Activated CD8-positive, alpha-beta memory T cell treated with anti-CD3 and anti-CD28 coated beads, Interleukin-2, amount 50 U/mL, for 4 hours (primary cell): ENCODE measurements around the gene TMCO4.
"Not testable (repeated sequence)": the region's sequence is repeated elsewhere in the genome, so short reads cannot be mapped to it uniquely, and the experiment has no call there.

ENCODE experiments used
- DNase-seq: peaks from one replicate; pipeline ENCODE4 v3.0.0-alpha.2; 2020

TMCO4 gene

GRCh38 chr1:19812875-19813642 is 13.3 kb upstream of the TMCO4 start:
- DNase-seq: no peak

- DNase-seq: peak; percentile 30
These were observed 11.6 kb upstream of the TMCO4 start for GRCh38 chr1:19811206-19811851.

GRCh38 chr1:19809044-19809750 is 9.5 kb upstream of the TMCO4 start:
- no peak for DNase-seq

GRCh38 chr1:19808351-19808750 is 8.6 kb upstream of the TMCO4 start:
- DNase-seq: no peak

- no peak for DNase-seq
These were observed 5.1 kb upstream of the TMCO4 start for GRCh38 chr1:19804831-19805251.

GRCh38 chr1:19802269-19802668 is 2.6 kb upstream of the TMCO4 start:
- no peak for DNase-seq

- DNase-seq: peak; percentile 50
These were observed 524 bp upstream of the TMCO4 start for GRCh38 chr1:19800076-19800804.

- DNase-seq: no peak
These were observed 1.1 kb downstream of the TMCO4 start for GRCh38 chr1:19798486-19799229.

- DNase-seq: no peak
These were observed 1.9 kb downstream of the TMCO4 start for GRCh38 chr1:19797827-19798226.

- DNase-seq: no peak
These were observed 5.1 kb downstream of the TMCO4 start for GRCh38 chr1:19794583-19794982.

- DNase-seq: no peak
These were observed 6.2 kb downstream of the TMCO4 start for GRCh38 chr1:19793360-19794046.

- no peak for DNase-seq
These were observed 7.3 kb downstream of the TMCO4 start for GRCh38 chr1:19792237-19793002.

GRCh38 chr1:19790061-19790975 is 9.4 kb downstream of the TMCO4 start:
- DNase-seq: not testable (repeated sequence)

GRCh38 chr1:19786988-19787423 is 12.7 kb downstream of the TMCO4 start:
- no peak for DNase-seq

- no peak for DNase-seq
These were observed 14.1 kb downstream of the TMCO4 start for GRCh38 chr1:19785660-19786059.

- DNase-seq: no peak
These were observed 19.3 kb downstream of the TMCO4 start for GRCh38 chr1:19780267-19780877.

- no peak for DNase-seq
These were observed 22.8 kb downstream of the TMCO4 start for GRCh38 chr1:19776933-19777332.

GRCh38 chr1:19776287-19776686 is 23.4 kb downstream of the TMCO4 start:
- DNase-seq: no peak

GRCh38 chr1:19775831-19776230 is 23.9 kb downstream of the TMCO4 start:
- DNase-seq: no peak
